Keratinocyte (primary cell): ENCODE data around the gene RTEL1. TPM values are rescaled to one million over a fixed set of nuclear protein-coding genes. Genes with fewer than 3 reads are reported as not detected.

ENCODE experiments used
- DNase-seq: peaks from one replicate; pipeline ENCODE4 v3.0.0-alpha.2; 2011; ENCODE audit warnings: low read depth, missing footprints, low spot score
- FAIRE-seq: peaks from 2 replicates; lab custom pipeline; 2011; peaks lifted over from hg19 to GRCh38; lab: Jason Lieb, UNC
- H2AFZ ChIP-seq: 2 replicates; pipeline ENCODE4 v1.6.0; 2012; ENCODE audit warnings: low read length, control low read depth, inconsistent platforms; ENCODE audit not compliant: control insufficient read depth
- H3K27ac ChIP-seq: 2 replicates; pipeline ENCODE4 v1.5.1; 2011; ENCODE audit warnings: low read length; ENCODE audit not compliant: control insufficient read depth, insufficient read depth
- H3K27me3 ChIP-seq: 3 replicates; pipeline ENCODE4 v1.6.0; 2011; ENCODE audit warnings: low read length; ENCODE audit not compliant: control insufficient read depth, insufficient read depth; ENCODE audit errors: extremely low read depth
- H3K36me3 ChIP-seq, 2 experiments: 2 replicates in 1 of 2; 3 replicates in 1 of 2; pipeline ENCODE4 v1.5.1; 2011; ENCODE audit warnings: low read length in 2 of 2, mild to moderate bottlenecking in 1 of 2; ENCODE audit not compliant: control insufficient read depth in 2 of 2, insufficient read depth in 2 of 2; ENCODE audit errors: extremely low read depth in 1 of 2
- H3K4me1 ChIP-seq: 3 replicates; pipeline ENCODE4 v1.5.1; 2011; ENCODE audit warnings: low read length; ENCODE audit not compliant: control insufficient read depth, insufficient read depth; ENCODE audit errors: extremely low read depth
- H3K4me2 ChIP-seq: 3 replicates; pipeline ENCODE4 v1.6.0; 2011; ENCODE audit warnings: low read depth, low read length; ENCODE audit not compliant: control insufficient read depth, insufficient read depth; ENCODE audit errors: extremely low read depth
- H3K4me3 ChIP-seq, 3 experiments: fragments of 200-600 bp in 1 of 3; sonication (generic) in 1 of 3; 2 replicates in 2 of 3; 3 replicates in 1 of 3; pipeline ENCODE4 v1.5.1; 2011 to 2016; ENCODE audit warnings: low read length in 3 of 3, mild to moderate bottlenecking in 3 of 3, control low read depth in 2 of 3, inconsistent platforms in 1 of 3, low read depth in 1 of 3, mixed read lengths in 1 of 3, mixed run types in 1 of 3, moderate library complexity in 1 of 3; ENCODE audit not compliant: control insufficient read depth in 2 of 3, insufficient read depth in 2 of 3; ENCODE audit errors: extremely low read depth in 1 of 3
- H3K79me2 ChIP-seq: 2 replicates; pipeline ENCODE4 v1.6.0; 2012; ENCODE audit warnings: low read length; ENCODE audit not compliant: control insufficient read depth, insufficient read depth
- H3K9ac ChIP-seq: 3 replicates; pipeline ENCODE4 v1.6.0; 2011; ENCODE audit warnings: low read length; ENCODE audit not compliant: control insufficient read depth, insufficient read depth; ENCODE audit errors: extremely low read depth
- H3K9me1 ChIP-seq: 3 replicates; pipeline ENCODE4 v1.6.0; 2011; ENCODE audit warnings: low read length; ENCODE audit not compliant: control insufficient read depth, insufficient read depth; ENCODE audit errors: extremely low read depth
- H3K9me3 ChIP-seq: 2 replicates; pipeline ENCODE4 v1.5.1; 2012; ENCODE audit warnings: low read depth, low read length; ENCODE audit not compliant: control insufficient read depth
- H4K20me1 ChIP-seq: 3 replicates; pipeline ENCODE4 v1.6.0; 2011; ENCODE audit warnings: low read length; ENCODE audit not compliant: control insufficient read depth, insufficient read depth; ENCODE audit errors: extremely low read depth
- EZH2 ChIP-seq: IDR thresholded peaks from one replicate; pipeline ENCODE4 v1.6.1; 2012; ENCODE audit warnings: inconsistent platforms, mild to moderate bottlenecking, low read length, moderate library complexity
- dilution Hi-C: fragments of 300-500 bp; cut with MboI; formaldehyde crosslinking; loops from one replicate; pipeline ENCODE4 v1.7.0; 2020; ENCODE audit warnings: low sequenced_read_pairs; ENCODE audit not compliant: extremely low pct_ligation_motif_present
- polyA plus RNA-seq, 5 experiments: library from polyadenylated mRNA; depleted of rRNA in 3 of 5; stranded (reverse) in 3 of 5; stranded (forward) in 1 of 5; unstranded in 1 of 5; fragments of >200 nt; gene quantifications; 1 replicate in 1 of 5; 2 replicates in 3 of 5; 3 replicates in 1 of 5; pipeline versions ENCODE4 v1.2.1 to v1.2.3, GENCODE V29; 2011 to 2012; ENCODE audit warnings: missing spikeins in 2 of 5, low read depth in 1 of 5, low replicate concordance in 1 of 5
- TF ChIP-seq, protein P1 (sequence below), 3 experiments: IDR thresholded peaks in 1 of 3; conservative IDR thresholded peaks in 1 of 3; optimal IDR thresholded peaks in 1 of 3; 2 replicates in 2 of 3; 3 replicates in 1 of 3; pipeline versions ENCODE3 to v1.5.1; 2011; ENCODE audit warnings: low read length in 3 of 3, mild to moderate bottlenecking in 3 of 3, moderate library complexity in 2 of 3, control low read depth in 1 of 3, inconsistent platforms in 1 of 3; ENCODE audit not compliant: insufficient read depth in 2 of 3; ENCODE audit errors: extremely low read depth in 1 of 3

Gene RTEL1
- polyA plus RNA-seq, 1 donor (not counting 4 experiments of a cell fraction or from before 2014, with no cell fraction given) = 12.4 TPM

DNA sequence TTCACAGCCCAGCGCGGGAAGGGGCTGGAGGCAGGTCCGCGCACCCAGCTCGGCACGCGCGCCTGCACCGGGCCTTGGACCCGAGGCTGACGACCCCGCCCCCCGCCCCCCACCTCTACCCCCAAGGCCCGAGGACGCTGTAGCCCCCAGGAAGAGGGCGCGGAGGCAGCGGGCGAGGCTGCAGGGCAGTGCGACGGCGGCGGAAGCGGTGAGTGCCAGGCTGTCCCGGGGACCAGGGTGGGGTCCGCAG lies 79.5 kb downstream of the RTEL1 start:
- H3K9ac ChIP-seq = no peak overlapping the region
- TF ChIP-seq EZH2 = no peak
- TF ChIP-seq, protein P1, sequence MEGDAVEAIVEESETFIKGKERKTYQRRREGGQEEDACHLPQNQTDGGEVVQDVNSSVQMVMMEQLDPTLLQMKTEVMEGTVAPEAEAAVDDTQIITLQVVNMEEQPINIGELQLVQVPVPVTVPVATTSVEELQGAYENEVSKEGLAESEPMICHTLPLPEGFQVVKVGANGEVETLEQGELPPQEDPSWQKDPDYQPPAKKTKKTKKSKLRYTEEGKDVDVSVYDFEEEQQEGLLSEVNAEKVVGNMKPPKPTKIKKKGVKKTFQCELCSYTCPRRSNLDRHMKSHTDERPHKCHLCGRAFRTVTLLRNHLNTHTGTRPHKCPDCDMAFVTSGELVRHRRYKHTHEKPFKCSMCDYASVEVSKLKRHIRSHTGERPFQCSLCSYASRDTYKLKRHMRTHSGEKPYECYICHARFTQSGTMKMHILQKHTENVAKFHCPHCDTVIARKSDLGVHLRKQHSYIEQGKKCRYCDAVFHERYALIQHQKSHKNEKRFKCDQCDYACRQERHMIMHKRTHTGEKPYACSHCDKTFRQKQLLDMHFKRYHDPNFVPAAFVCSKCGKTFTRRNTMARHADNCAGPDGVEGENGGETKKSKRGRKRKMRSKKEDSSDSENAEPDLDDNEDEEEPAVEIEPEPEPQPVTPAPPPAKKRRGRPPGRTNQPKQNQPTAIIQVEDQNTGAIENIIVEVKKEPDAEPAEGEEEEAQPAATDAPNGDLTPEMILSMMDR (optimal IDR thresholded peaks at IDR 0.05 in 1 of 3, IDR thresholded peaks at IDR 0.05 in 1 of 3, conservative IDR thresholded peaks at IDR 0.05 in 1 of 3; ENCODE audit: extremely low read depth in 1 of 3, insufficient read depth in 2 of 3, low read length in 3 of 3) = no peak
- DNase-seq = no peak
- H2AFZ ChIP-seq = no peak overlapping the region
- peaks cover 30% of the 10 kb centered on the region for H3K4me1 ChIP-seq
- no peaks in the 10 kb centered on the region for H4K20me1 ChIP-seq
- H3K4me3 ChIP-seq = no peak overlapping the region
- H3K27me3 ChIP-seq = no peaks in the 10 kb centered on the region
- dilution Hi-C loops = no loop called here
- H3K9me3 ChIP-seq = no peaks in the 10 kb centered on the region
- no peaks in the 10 kb centered on the region for H3K9me1 ChIP-seq
- no peak overlapping the region for H3K27ac ChIP-seq
- H3K36me3 ChIP-seq = peaks cover 16 to 29% of the 10 kb centered on the region in 2 experiments
- peaks cover 4% of the 10 kb centered on the region for H3K79me2 ChIP-seq
- FAIRE-seq = no peak
- no peak overlapping the region for H3K4me2 ChIP-seq

GRCh38 chr20:63737945-63738686 lies 80.0 kb downstream of the RTEL1 start:
- Histone ChIP-seq H3K4me1 (peaks cover 30% of the 10 kb centered on the region), H3K79me2 (no peaks in the 10 kb centered on the region), H3K27ac (no peak overlapping the region), H3K9me1 (no peaks in the 10 kb centered on the region), H3K9me3 (no peaks in the 10 kb centered on the region), H2AFZ (no peak overlapping the region), H3K36me3 (peaks cover 16 to 28% of the 10 kb centered on the region in 2 experiments), H3K27me3 (no peaks in the 10 kb centered on the region), H3K4me2 (peak overlapping the region; percentile 10), H4K20me1 (no peaks in the 10 kb centered on the region), H3K4me3 (no peak overlapping the region), H3K9ac (no peak overlapping the region)
- TF ChIP-seq, protein P1 (optimal IDR thresholded peaks at IDR 0.05 in 1 of 3, IDR thresholded peaks at IDR 0.05 in 1 of 3, conservative IDR thresholded peaks at IDR 0.05 in 1 of 3; ENCODE audit: extremely low read depth in 1 of 3, insufficient read depth in 2 of 3, low read length in 3 of 3) = no peak
- no peak for TF ChIP-seq EZH2
- DNase-seq = no peak
- no peak for FAIRE-seq
- dilution Hi-C loops = no loop called here
